Activated gamma-delta T cell treated with anti-CD3 and anti-CD28 coated beads, Interleukin-2, amount 50 U/mL, for 16 hours (primary cell): ENCODE results near the gene CDCP1.
"Not testable (repeated sequence)": the region's sequence is repeated elsewhere in the genome, so short reads cannot be mapped to it uniquely, and the experiment has no call there.

Source experiments
- DNase-seq: peaks from one replicate; pipeline ENCODE4 v3.0.0-alpha.2; 2020; ENCODE audit warnings: low read depth

The CDCP1 gene

DNA sequence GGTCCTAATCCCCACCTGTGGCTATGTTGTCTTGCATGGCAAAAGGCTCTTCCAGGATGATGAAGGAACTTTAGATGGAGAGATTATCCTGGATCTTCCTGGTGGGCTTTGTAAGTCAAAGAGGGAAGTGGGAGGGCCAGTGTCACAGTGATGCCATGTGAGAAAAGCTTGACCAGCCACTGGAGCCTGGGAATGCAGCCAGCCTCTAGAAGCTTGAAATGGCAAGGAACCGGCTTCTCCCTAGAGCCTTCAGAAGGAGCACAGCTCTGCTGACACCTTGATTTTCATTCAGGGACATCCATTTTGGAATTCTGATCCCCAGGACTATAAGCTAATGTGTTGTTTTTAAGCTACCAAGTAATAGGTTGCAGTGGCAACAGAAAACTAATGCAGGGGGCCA is 61.8 kb downstream of the CDCP1 start:
- no peak for DNase-seq

DNA sequence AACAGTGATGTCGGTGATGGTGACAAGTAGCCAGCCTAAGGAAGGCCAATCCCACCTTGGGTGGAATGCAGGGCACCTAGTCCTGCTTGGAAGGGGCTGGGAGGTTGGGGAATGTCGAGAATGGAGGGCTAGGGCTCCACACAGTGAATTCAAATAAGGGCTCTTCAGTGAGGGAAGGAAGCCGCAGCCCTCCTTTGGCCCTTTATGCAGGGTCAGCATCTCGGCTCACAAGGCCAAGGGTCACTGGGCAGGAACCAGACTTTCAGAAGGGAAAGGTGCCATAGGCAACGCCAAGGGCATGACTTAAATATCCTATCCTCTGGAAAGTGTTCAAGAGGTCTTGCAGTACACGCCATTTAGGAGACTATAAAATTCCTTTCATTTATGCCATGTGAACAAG is 63.2 kb downstream of the CDCP1 start:
- DNase-seq, result no peak

DNA sequence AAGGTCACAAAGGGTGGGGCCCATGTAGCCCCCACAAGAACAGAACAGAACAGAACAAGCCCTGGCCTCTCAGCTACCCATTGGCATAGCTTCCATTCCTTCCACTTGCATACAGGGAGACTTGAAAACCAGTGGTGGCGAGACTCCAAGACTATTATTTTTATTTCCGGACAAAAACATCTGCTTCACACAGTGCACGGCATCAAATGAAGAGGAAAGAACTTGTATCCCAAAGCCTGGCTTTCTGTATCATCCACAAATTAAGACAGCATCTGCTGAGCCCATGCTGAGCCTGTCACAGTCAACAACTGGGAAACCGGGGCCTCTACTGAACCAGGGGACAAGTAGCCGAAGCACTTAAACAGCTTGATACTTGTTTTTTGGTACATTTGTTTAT is 64.0 kb downstream of the CDCP1 start:
- DNase-seq, result no peak

GRCh38 chr3:45081506-45082141 is 64.6 kb downstream of the CDCP1 start:
- no peak for DNase-seq

GRCh38 chr3:45080824-45081223 is 65.4 kb downstream of the CDCP1 start:
- DNase-seq, result no peak

DNA sequence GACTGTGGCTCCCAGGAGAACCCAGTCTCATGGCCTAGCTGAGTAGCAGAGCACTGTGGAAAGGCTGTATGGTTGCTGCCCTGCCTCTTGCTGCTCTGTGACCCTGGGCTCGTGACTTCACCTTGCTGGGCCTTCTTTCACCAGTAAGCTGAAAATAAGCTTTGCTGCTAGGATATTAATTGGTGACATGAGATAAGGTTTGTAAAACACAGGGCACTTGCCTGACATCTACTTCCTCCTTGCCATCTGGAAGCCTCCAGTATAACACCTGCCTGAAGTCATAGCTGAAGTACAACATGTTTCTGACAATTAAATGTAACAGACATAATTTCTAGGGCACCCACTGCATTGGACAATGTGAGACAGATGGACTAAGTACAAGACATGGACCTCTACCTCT is 66.5 kb downstream of the CDCP1 start:
- no peak for DNase-seq

DNA sequence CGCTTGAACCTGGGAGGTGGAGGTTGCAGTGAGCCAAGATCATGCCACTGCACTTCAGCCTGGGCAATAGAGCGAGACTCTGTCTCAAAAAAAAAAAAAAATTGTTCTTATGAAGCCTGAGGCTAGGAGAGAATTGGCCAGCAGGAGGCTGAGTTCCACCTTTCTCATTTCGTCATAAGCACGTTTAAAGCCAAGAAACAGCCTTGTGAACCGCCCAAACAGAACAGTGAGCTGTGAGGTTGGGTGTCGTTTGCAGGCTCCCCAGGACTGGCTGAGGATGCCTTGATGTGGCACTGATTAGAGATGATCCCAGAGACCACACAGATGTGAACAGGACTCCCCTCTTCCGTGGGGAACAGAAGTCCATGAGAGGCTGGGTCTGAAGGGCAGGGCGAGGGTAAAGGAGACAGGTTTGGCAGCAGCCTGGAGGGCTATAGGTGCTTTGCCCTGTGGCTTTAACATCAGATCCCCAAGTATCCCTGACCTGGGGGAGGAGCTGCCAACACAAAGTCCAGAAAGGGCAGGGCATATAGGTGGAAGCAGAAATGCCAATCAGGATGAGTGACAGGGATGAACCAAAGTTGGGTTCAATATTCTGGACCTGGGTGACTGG is 67.2 kb downstream of the CDCP1 start:
- no peak for DNase-seq

DNA sequence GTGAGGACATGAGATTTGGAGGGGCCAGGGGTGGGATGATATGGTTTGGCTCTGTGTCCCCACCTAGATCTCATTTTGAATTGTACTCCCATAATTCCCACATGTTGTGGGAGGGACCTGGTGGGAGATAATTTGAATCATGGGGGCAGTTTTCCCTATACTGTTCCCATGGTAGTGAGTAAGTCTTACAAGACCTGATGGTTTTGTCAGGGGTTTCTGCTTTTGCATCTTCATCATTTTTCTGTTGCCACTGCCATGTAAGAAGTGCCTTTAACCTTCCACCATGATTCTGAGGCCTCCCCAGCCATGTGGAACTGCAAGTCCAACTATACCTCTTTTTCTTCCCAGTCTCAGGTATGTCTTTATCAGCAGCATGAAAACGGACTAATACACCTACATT is 67.9 kb downstream of the CDCP1 start:
- DNase-seq, result not testable (repeated sequence)

GRCh38 chr3:45075821-45076625 is 70.2 kb downstream of the CDCP1 start:
- DNase-seq, result no peak

GRCh38 chr3:45071075-45071474 is 75.1 kb downstream of the CDCP1 start:
- no peak for DNase-seq

DNA sequence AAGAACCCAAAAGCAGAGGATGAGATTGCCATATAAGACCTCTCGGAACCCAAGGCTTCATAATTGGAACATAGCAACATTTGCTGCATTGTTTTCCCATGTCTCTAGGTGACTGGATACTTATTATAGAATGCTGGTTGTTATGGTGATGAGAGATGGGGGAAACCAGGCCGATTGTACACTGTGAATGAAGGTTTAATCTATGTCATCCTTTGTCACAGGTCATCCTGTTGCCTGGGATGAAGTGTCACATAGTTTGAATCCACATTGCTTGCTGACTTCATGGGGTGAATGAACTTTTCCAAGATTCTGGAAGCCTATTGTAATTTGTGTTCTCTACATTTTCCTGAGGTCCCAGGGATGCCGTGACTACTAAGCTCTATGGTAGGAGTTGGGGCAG is 78.2 kb downstream of the CDCP1 start:
- no peak for DNase-seq

- no peak for DNase-seq
Observed at GRCh38 chr3:45067486-45067885, 78.7 kb downstream of the CDCP1 start.

GRCh38 chr3:45066109-45066801 is 79.9 kb downstream of the CDCP1 start:
- DNase-seq, result no peak

DNA sequence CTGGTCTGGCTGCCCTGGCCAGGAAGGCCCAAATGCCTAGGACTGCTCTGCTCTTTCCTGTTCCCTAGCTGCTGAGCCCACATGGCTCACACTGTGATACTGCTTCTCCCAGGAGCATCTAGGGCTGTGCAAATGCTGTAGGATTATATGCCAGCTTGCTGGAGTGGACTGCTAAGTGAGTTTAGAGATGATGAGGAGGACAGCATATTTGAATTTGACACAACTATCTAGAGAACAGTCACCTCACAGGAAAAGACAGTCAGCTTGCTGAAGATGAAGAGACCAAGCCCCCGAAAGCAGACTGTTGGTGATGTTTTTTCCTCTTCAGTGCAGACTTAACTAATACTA is 80.8 kb downstream of the CDCP1 start:
- DNase-seq, result no peak

GRCh38 chr3:45064512-45065372 is 81.4 kb downstream of the CDCP1 start:
- peak; percentile 18 for DNase-seq

DNA sequence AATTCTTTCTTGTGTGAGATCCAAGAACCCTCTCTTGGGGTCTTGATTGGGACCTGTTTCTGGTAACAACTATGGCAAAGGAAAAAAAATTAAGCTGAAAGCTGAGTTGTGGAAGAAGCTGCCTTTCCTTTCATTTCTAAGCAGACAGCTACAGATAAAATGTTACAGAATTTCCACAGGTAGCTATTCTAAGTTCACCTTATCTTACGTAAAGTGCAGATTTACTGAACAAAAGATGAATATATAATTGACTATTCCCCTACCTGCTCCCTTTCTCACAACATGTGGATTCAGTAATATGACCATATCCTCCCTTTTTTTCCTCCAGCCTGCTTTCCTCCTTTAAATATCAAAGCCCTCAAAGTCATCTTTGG is 83.5 kb downstream of the CDCP1 start:
- no peak for DNase-seq

DNA sequence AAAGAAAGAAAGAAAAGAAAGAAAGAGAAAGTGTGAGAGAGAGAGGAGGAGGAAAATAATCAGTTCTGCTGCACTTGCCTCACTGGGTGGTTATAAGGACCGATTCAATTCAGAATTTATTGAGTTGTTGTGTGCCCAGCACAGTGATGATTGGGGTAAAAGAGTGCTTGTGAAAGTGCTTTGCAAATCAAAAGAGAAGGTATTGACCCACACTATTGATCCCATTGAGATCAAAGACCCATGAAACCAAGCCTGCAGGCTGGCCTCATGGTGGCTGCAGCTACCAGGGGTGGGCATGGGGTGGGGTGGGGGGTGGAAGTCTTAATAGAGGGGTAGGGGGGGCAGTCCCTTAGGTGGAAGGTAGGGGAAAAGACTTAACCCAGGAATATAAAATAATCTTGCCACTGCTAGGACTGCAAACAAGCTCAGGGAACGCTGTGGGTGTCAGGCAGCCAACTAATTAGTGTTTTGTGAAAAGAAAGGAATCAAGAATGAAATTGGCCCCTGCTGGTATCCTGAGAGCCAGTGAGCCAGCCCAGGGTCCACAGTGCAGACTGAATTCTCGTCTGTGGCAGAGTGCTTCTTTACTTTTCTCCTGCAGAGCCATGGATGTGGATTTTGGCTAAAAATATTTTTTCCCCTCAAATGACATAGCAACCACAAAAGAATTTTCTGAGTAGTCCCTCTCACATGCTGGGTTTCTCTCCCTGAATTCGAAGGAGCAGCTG is 85.8 kb downstream of the CDCP1 start:
- no peak for DNase-seq

DNA sequence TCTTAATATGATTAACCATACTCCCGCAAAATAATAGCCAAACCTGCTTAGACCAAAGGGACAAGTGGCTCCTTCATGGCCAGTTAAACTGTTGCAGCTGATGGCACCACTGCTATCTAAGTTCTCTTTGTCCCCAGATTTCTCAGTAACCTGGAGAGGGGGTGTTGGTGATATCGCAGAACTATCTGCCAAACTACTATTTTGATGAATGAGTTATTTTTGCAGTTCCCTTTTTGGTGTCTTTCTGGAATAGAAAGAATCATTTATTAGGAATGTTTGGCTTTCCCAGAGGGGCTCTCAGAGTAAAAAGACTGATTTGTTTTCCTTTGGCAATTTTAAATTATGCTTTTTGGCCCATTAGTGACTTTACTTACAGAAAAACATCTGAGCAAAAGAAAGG is 87.0 kb downstream of the CDCP1 start:
- DNase-seq, result no peak

DNA sequence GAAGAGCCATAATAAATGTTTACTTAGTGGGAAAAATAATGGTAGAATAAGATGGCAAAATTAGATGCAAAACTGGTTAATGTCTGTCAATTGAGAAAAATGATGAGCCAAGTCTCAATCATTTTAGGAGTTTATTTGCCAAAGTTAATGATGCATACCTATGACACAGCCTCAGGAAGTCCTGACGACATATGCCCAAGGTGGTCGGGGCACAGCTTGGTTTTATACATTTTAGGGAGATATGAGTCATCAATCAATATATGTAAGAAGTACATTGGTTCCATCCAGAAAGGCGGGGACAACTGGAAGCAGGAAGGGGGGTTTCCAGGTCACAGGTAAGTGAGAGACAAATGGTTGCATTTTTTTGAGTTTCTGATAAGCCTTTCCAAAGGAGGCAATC is 88.6 kb downstream of the CDCP1 start:
- no peak for DNase-seq

- DNase-seq, result no peak
Observed at GRCh38 chr3:45056608-45057301, 89.4 kb downstream of the CDCP1 start.
